HEK293T (cell line): Measurements from ENCODE around the gene ZBED6.

Source experiments
- BHLHE40 ChIP-seq: fragments of 450-650 bp; IDR thresholded peaks from 2 replicates; pipeline ENCODE4 v1.6.1; 2016; ENCODE audit warnings: mild to moderate bottlenecking, moderate library complexity, borderline replicate concordance
- FOXA1 ChIP-seq: fragments of 450-650 bp; IDR thresholded peaks from 2 replicates; pipeline ENCODE4 v1.6.1; 2016; ENCODE audit warnings: mild to moderate bottlenecking
- FOXK2 ChIP-seq: fragments of 450-650 bp; IDR thresholded peaks from 2 replicates; pipeline ENCODE4 v1.6.1; 2016; ENCODE audit warnings: mild to moderate bottlenecking
- NFRKB ChIP-seq: fragments of 450-650 bp; IDR thresholded peaks from 2 replicates; pipeline ENCODE4 v1.6.1; 2016; ENCODE audit warnings: mild to moderate bottlenecking, moderate library complexity
- ZNF384 ChIP-seq: fragments of 450-650 bp; IDR thresholded peaks from 2 replicates; pipeline ENCODE4 v1.6.1; 2016

DNA sequence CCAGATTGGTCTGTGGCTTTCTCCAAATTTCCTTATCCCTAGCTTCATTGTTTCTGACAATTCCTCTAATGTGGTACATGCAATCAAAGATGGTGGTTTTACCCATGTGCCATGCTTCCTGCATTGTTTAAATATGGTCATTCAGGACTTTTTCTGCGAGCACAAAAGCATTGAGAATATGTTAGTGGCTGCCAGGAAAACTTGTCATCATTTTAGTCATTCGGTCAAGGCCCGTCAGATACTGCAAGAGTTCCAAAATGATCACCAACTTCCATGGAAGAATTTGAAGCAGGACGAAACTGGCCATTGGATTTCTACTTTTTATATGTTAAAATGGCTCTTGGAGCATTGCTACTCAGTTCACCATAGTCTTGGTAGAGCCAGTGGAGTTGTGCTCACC is 3.7 kb downstream of the ZBED6 start:
- no peak for TF ChIP-seq FOXK2
- TF ChIP-seq ZNF384 = no peak
- no peak for TF ChIP-seq NFRKB
- TF ChIP-seq BHLHE40 = no peak
- TF ChIP-seq FOXA1 = no peak
